AG04449 (cell line): Measurements from ENCODE around the gene MYMK.

Source experiments
- CTCF ChIA-PET: fragments of 350-600 bp; formaldehyde crosslinking; extraction: SDS; loops from one replicate; lab custom pipeline; 2021; ENCODE audit warnings: antibody characterized with exemption; lab: Yijun Ruan, JAX
- POLR2A ChIA-PET: fragments of 400-600, 350-600 bp; formaldehyde crosslinking; extraction: SDS; loops from one replicate; lab custom pipeline; 2020; ENCODE audit warnings: antibody characterized with exemption, inconsistent platforms; lab: Yijun Ruan, JAX
- DNase-seq: peaks from one replicate; pipeline ENCODE4 v3.0.0-alpha.2; 2010; ENCODE audit warnings: low read depth, low spot score
- H3K4me3 ChIP-seq: 2 replicates; pipeline ENCODE4 v1.5.1; 2011; ENCODE audit warnings: low read depth, mild to moderate bottlenecking, control low read depth, low read length
- TF ChIP-seq, protein P1 (sequence below): IDR thresholded peaks from one replicate; pipeline ENCODE4 v1.5.1; 2011; ENCODE audit warnings: mild to moderate bottlenecking, moderate library complexity, low read length, control low read depth, inconsistent platforms; ENCODE audit not compliant: insufficient read depth; ENCODE audit errors: missing control alignments

The MYMK gene

DNA sequence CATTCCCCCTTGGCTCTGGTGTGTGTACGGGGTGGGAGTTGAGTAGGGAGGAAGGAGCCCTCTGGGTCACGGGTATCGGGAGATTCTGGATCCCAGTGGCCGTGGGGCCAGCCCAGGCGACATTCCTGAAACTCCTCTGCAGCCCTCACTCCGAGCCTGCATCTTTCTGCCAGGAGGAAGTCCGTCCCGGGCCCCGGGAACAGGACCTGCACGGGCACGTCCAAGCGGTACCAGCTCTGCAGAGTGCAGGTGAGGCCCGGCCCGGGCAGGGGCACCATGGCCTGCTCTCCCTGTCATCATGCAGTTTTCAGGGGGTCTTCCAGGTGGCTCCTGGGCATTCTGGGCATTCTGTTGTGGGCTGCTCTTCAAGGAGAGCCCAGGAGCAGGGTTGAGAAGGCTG is 13.4 kb upstream of the MYMK start:
- ChIA-PET POLR2A (no interaction called here), CTCF (no interaction called here)
- no peak for DNase-seq
- TF ChIP-seq, protein P1, sequence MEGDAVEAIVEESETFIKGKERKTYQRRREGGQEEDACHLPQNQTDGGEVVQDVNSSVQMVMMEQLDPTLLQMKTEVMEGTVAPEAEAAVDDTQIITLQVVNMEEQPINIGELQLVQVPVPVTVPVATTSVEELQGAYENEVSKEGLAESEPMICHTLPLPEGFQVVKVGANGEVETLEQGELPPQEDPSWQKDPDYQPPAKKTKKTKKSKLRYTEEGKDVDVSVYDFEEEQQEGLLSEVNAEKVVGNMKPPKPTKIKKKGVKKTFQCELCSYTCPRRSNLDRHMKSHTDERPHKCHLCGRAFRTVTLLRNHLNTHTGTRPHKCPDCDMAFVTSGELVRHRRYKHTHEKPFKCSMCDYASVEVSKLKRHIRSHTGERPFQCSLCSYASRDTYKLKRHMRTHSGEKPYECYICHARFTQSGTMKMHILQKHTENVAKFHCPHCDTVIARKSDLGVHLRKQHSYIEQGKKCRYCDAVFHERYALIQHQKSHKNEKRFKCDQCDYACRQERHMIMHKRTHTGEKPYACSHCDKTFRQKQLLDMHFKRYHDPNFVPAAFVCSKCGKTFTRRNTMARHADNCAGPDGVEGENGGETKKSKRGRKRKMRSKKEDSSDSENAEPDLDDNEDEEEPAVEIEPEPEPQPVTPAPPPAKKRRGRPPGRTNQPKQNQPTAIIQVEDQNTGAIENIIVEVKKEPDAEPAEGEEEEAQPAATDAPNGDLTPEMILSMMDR: no peak
- H3K4me3 ChIP-seq: no peak overlapping the region

DNA sequence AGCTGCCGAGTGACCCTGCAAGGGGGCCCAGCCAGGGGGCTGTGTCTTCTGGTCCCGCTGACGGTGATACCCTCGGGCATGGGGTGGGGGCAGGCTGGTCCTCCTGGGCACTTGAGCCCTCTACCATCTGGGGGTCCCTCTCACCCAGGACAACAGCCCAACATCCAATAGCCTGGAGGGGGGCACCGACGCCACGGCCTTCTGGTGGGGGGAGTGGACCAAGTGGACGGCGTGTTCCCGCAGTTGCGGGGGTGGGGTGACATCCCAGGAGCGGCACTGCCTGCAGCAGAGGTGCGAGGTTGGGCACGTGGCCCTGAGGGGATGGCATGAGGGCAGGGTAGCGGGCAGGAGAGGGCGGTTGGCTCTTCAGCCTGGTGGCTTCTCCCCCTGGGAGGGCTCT is 12.5 kb upstream of the MYMK start:
- ChIA-PET POLR2A (no interaction called here), CTCF (no interaction called here)
- TF ChIP-seq, protein P1: no peak
- no peak for DNase-seq
- H3K4me3 ChIP-seq: no peak overlapping the region

DNA sequence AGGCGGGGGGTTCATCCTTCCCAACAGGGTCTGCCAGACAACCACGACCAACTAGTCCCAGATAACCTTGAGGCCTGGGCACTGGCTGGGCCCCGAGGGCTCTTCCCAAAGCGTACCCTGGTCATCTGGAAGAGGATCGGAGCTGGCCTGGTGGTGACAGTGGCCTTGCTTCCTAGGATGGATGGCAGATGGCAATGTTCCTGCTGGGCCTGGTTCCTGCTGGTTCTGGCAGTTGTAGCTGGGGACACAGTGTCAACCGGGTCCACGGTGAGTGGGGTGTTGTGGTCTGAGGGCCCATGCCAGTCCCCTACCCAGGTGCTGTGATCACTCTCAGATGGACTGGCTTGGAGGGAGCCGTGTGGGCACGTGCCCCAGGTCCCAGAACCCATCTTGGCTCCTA is 11.8 kb upstream of the MYMK start:
- ChIA-PET POLR2A (no interaction called here), CTCF (no interaction called here)
- H3K4me3 ChIP-seq: no peak overlapping the region
- TF ChIP-seq, protein P1: no peak
- DNase-seq: no peak

DNA sequence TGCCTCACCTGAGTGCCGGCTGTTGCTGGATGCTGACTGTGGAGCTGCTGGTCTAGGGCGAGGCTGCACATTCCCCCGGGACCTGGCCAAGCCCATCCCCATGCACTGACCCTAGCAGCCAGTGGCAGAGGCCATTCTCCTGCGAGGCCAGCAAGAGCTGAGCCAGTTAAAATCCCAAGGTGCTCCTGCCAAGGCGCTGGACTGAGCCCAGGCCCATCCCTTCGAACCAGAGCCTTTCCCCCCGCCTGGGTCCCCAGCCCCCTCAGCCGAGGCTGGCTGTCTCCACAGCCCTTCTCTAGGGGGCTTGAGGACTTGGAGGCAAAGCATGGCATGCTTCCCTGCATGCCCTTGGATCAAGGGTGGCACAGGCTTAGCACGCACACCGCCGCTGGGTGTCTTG is 11.3 kb upstream of the MYMK start:
- no peak overlapping the region for H3K4me3 ChIP-seq
- ChIA-PET CTCF (no interaction called here), POLR2A (no interaction called here)
- no peak for DNase-seq
- TF ChIP-seq, protein P1: no peak

DNA sequence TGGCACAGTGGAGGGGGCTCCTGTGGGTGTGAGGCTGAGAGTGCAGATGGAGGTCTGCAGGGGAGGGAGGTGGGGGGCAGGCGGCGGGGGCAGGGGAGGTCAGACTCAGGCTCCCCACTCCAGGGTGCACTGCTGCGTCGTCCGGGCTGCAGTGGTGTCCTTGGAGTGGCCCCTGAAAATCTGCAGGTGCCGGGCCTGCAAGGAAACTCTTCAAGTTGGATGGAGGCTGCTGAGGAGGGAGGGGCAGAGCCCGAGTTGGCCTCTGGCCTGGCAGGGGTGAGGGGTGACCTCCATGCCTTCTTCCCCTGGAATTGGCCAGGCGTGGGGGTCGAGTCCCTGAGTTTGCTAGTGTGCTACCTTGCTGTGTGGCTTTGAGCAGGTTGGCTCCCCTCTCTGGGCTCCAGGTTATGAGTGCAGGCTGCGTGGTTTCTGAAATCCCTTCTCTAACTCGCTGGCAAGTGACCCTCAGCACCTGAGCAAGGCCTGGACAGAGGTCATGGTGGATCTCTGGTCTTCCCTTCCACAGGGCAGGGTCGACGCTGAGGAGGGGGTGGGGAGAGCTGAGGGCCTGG is 10.6 kb upstream of the MYMK start:
- TF ChIP-seq, protein P1: no peak
- no peak overlapping the region for H3K4me3 ChIP-seq
- ChIA-PET CTCF (no interaction called here), POLR2A (no interaction called here)
- no peak for DNase-seq

DNA sequence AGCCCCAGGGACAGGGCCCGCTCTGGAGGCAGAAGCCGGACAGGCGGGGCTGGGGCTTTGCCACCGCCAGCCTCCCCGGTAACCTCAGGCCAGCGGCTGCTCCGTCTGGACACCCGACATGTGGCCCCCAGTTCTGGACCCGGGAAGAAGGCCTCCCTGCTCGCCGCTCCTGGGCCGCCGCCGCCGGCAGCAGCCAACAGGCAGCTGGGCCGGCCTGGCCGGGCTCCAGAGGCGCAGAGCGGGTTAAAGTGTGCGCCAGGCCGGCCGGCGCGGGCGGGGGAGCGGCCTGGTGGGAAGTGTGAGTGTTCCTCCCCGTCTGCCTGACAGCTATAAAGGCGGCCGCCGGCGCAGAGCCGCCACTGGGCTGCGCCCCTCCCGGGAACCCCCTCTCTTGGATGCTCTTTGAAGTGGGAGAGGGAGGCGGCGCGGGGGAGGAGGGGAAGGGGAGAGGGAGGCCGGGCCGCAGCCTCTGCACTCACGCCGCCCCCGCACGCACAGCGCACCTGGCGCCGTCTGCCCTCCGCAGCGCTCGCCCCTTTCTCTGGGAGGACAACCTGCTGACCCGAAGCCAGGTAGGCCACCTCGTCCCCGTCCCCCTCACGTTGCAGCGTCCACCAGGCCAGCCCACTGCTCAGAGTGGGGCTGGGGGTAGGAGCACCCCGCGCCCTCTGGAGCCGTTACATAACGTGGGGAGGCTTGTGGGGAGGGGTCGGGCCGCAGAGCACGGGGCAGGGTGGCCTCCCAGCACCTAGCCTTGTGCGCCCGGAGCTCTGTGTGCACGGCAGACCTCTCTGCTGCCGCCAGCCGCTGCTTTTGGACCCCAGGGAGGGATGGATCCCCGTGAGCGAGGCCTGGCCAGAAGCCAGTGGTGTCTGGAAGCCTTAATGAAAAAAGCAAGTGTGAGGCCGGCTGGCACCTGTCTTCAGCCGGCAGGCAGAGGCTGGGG is 9.9 kb upstream of the MYMK start, which contains the start of gene ADAMTSL2:
Gene ADAMTSL2, plus strand, starts transcription at position 359 of the 946 bp plus-strand sequence. CDS start 2,009 bp downstream, outside the sequence.
- ChIA-PET POLR2A (no interaction called here), CTCF (interaction anchor here (1.4 to 1.6 kb wide), 2 partner anchors 193 to 247 kb away, joined by 4 to 5 read pairs; no protein-coding TSS in a partner anchor)
- TF ChIP-seq, protein P1: no peak
- no peak for DNase-seq
- no peak within 1 kb of the TSS for H3K4me3 ChIP-seq
